Measurements from ENCODE around the gene SPPL3. TPM values are rescaled to one million over a fixed set of nuclear protein-coding genes. Genes with fewer than 3 reads are reported as not detected.
"Not testable (repeated sequence)": the region's sequence is repeated elsewhere in the genome, so short reads cannot be mapped to it uniquely, and the experiment has no call there.

Gene SPPL3
- total and polyA plus RNA-seq, 5 experiments from 2014 or later, result 23.3 to 56.2 (median 37.3) TPM

DNA sequence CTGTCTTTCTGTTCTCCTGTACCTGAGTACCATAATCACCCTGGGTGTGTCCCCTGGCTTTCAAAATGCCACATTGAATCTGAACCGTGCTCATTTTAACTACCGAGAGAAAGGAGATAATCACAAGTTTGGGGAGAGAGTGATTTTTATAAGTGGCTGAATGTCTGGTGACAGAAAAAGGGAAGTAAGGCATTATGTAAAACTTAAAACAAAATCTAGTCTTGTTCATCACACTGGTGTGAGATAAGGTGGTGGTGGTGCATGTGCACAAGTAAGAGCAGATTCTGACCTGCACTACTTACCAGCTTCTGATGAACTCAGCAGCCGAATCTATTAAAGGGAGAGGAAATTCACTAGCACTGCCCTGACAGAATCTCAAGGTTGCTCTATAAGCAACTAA lies 56.3 kb downstream of the SPPL3 start:
- Mint-ChIP-seq H3K27me3 (no peaks in the 10 kb centered on the region), H3K27ac (peak overlapping the region in 2 of 10 donors; percentile 42 to 81), H3K36me3 (peaks cover 0 to 5% (median 0%) of the 10 kb centered on the region in 3 donors), H3K4me1 (peaks cover 29 to 69% (median 65%) of the 10 kb centered on the region in 4 donors), H3K4me3 (peak overlapping the region in 1 of 10 donors; percentile 43), H3K9me3 (no peaks in the 10 kb centered on the region)
- POLR2A ChIA-PET, result no interaction called here
- DNase-seq (no peak), ATAC-seq (no peak)

GRCh38 chr12:120847392-120847791 lies 56.8 kb downstream of the SPPL3 start:
- DNase-seq, result no peak
- H3K27ac Mint-ChIP-seq, result peak overlapping the region in 3 of 10 donors; percentile 5 to 81 (median 13)
- H3K36me3 Mint-ChIP-seq, result peaks cover 0 to 5% (median 0%) of the 10 kb centered on the region in 3 donors
- no peak for ATAC-seq
- no peak overlapping the region for H3K4me3 Mint-ChIP-seq
- peaks cover 29 to 71% (median 66%) of the 10 kb centered on the region in 4 donors for H3K4me1 Mint-ChIP-seq
- H3K9me3 Mint-ChIP-seq, result no peaks in the 10 kb centered on the region
- POLR2A ChIA-PET, result no interaction called here
- no peaks in the 10 kb centered on the region for H3K27me3 Mint-ChIP-seq

DNA sequence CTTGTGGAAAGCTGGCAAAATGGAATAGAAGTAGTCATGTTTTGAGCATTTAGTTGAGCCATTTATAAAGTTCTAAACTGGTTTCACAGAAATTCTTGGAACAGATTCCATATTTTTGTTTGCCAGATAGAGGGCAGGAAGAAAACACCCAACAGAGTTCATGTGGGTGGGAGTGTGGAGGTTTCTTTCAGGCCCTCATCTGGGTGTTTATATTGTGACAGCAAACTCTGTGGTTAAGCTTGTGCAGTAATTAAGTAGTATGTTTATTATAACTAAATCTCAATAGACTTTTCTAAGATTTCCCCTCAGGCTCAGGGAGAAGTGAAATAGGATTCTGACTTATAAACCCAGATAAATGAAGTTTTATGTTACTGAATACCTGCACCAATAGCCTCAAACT lies 57.4 kb downstream of the SPPL3 start:
- DNase-seq (no peak), ATAC-seq (no peak)
- Mint-ChIP-seq H3K4me3 (no peak overlapping the region), H3K27ac (peak overlapping the region in 4 of 10 donors; percentile 13 to 81 (median 74)), H3K9me3 (no peaks in the 10 kb centered on the region), H3K36me3 (peaks cover 0 to 9% (median 0%) of the 10 kb centered on the region in 3 donors), H3K27me3 (no peaks in the 10 kb centered on the region), H3K4me1 (peaks cover 33 to 71% (median 66%) of the 10 kb centered on the region in 4 donors)
- POLR2A ChIA-PET, result no interaction called here

DNA sequence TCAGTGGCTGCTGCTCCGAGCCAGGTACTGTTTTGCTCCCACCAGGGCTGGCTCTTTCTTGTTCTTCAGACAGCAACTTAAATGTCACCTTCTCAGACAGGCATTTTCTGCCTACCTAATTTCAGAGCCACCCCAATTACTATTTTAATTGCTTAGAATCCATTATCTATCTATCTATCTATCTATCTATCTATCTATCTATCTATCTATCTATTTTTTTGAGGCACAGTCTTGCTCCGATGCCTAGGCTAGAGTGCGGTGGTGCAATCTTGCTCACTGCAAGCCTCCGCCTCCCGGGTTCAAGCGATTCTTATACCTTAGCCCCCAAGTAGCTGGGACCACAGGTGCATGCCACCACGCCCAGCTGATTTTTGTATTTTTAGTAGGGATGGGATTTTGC lies 58.5 kb downstream of the SPPL3 start:
- Mint-ChIP-seq H3K4me1 (peaks cover 25 to 61% (median 58%) of the 10 kb centered on the region in 4 donors), H3K4me3 (no peak overlapping the region), H3K27me3 (no peaks in the 10 kb centered on the region), H3K27ac (peak overlapping the region in 3 of 10 donors; percentile 31 to 84 (median 35)), H3K36me3 (peaks cover 0 to 17% (median 2%) of the 10 kb centered on the region in 3 donors), H3K9me3 (no peaks in the 10 kb centered on the region)
- POLR2A ChIA-PET, result no interaction called here
- ATAC-seq (no peak), DNase-seq (no peak)

DNA sequence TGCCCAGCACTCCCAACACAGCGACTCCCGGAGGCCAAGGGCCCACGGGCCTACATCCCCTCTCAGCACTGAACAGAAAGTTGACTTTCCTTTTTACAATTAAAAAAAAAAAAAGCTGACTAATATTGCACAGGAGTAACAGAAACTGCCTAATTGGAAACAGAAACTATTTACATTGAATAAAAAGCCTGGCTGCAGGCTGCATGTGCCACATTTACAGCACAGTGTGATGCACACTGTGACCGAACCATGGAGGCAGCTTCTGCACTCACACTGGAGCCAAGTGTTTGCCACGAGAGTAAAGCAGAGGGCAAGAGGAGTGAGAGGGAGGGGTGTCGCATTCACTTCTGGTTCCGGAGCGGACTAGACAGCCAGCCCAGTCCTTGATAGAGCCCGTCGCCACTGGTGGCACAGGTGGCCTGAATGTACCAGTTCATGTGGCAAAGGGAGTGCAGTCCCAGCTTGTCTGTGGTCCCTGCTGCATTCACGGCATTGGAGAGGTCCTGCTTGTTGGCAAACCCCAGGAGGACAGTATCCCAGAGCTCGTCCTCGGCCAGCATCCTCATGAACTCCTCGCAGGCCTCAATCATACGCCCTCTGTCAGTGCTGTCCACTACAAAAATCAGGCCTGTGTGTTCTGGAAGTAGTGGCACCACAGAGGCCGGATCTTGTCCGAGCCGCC lies 59.2 kb downstream of the SPPL3 start:
- peak overlapping the region in 4 of 10 donors; percentile 16 to 63 (median 36) for H3K27ac Mint-ChIP-seq
- no peak overlapping the region for H3K4me3 Mint-ChIP-seq
- no peaks in the 10 kb centered on the region for H3K27me3 Mint-ChIP-seq
- no peaks in the 10 kb centered on the region for H3K9me3 Mint-ChIP-seq
- POLR2A ChIA-PET, result interaction anchor here (0.6 kb wide), 1 partner anchor 10 kb away, joined by 4 read pairs; no protein-coding TSS in a partner anchor
- ATAC-seq (no peak), DNase-seq (no peak)
- peaks cover 0 to 21% (median 5%) of the 10 kb centered on the region in 3 donors for H3K36me3 Mint-ChIP-seq
- H3K4me1 Mint-ChIP-seq, result peaks cover 22 to 58% (median 57%) of the 10 kb centered on the region in 4 donors

- no peaks in the 10 kb centered on the region for H3K27me3 Mint-ChIP-seq
- H3K36me3 Mint-ChIP-seq, result peaks cover 0 to 21% (median 5%) of the 10 kb centered on the region in 3 donors
- H3K27ac Mint-ChIP-seq, result peak overlapping the region in 5 of 10 donors; percentile 22 to 52 (median 32)
- H3K4me1 Mint-ChIP-seq, result peaks cover 22 to 58% (median 52%) of the 10 kb centered on the region in 4 donors
- H3K9me3 Mint-ChIP-seq, result no peaks in the 10 kb centered on the region
- ATAC-seq (no peak), DNase-seq (no peak)
- no peak overlapping the region for H3K4me3 Mint-ChIP-seq
- POLR2A ChIA-PET, result no interaction called here
Observed at GRCh38 chr12:120844297-120844696, 59.9 kb downstream of the SPPL3 start.

GRCh38 chr12:120843472-120843871 lies 60.7 kb downstream of the SPPL3 start:
- no peak for ATAC-seq
- Mint-ChIP-seq H3K9me3 (no peaks in the 10 kb centered on the region), H3K4me1 (peaks cover 22 to 60% (median 45%) of the 10 kb centered on the region in 4 donors), H3K27me3 (no peaks in the 10 kb centered on the region), H3K27ac (peak overlapping the region in 4 of 10 donors; percentile 2 to 46 (median 35)), H3K36me3 (peaks cover 0 to 21% (median 5%) of the 10 kb centered on the region in 3 donors), H3K4me3 (no peak overlapping the region)
- DNase-seq, result no peak
- POLR2A ChIA-PET, result no interaction called here

DNA sequence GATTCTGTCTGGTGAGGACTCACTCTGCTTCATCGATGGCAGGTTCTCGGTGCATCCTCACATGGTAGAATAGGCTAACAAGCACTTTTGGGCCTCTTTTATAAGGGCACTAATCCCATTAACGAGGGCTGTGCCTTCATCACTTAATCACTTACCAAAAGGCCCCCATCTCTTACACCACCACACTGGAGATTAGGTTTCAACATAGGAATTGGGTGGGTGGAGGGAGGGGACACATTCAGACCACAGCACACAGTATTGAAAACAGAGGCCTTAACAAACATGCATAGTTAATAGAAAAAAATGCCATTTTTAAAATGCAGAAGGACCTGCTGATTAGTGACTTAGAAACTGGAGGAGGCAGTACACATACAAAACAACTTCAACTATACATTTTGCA lies 61.6 kb downstream of the SPPL3 start:
- H3K4me3 Mint-ChIP-seq, result no peak overlapping the region
- H3K4me1 Mint-ChIP-seq, result peaks cover 17 to 59% (median 44%) of the 10 kb centered on the region in 4 donors
- ATAC-seq, result no peak
- peak overlapping the region in 1 of 10 donors; percentile 18 for H3K27ac Mint-ChIP-seq
- no peaks in the 10 kb centered on the region for H3K27me3 Mint-ChIP-seq
- POLR2A ChIA-PET, result no interaction called here
- H3K36me3 Mint-ChIP-seq, result peaks cover 0 to 21% (median 5%) of the 10 kb centered on the region in 3 donors
- DNase-seq, result no peak
- no peaks in the 10 kb centered on the region for H3K9me3 Mint-ChIP-seq

GRCh38 chr12:120841525-120841924 lies 62.6 kb downstream of the SPPL3 start:
- ATAC-seq (no peak), DNase-seq (no peak)
- Mint-ChIP-seq H3K4me3 (no peak overlapping the region), H3K4me1 (peaks cover 15 to 52% (median 48%) of the 10 kb centered on the region in 4 donors), H3K9me3 (no peaks in the 10 kb centered on the region), H3K36me3 (peaks cover 0 to 21% (median 5%) of the 10 kb centered on the region in 3 donors), H3K27ac (no peak overlapping the region), H3K27me3 (no peaks in the 10 kb centered on the region)
- POLR2A ChIA-PET, result no interaction called here

GRCh38 chr12:120839503-120839902 lies 64.7 kb downstream of the SPPL3 start:
- Mint-ChIP-seq H3K4me3 (no peak overlapping the region), H3K27me3 (no peaks in the 10 kb centered on the region), H3K36me3 (peaks cover 0 to 19% (median 5%) of the 10 kb centered on the region in 3 donors), H3K4me1 (peaks cover 30 to 63% (median 58%) of the 10 kb centered on the region in 4 donors), H3K27ac (no peak overlapping the region), H3K9me3 (no peaks in the 10 kb centered on the region)
- ATAC-seq (no peak), DNase-seq (no peak)
- POLR2A ChIA-PET, result interaction anchor here (1.3 kb wide), 1 partner anchor 14 kb away, joined by 4 read pairs; no protein-coding TSS in a partner anchor

- Mint-ChIP-seq H3K4me1 (peaks cover 26 to 64% (median 59%) of the 10 kb centered on the region in 4 donors), H3K36me3 (peaks cover 0 to 19% (median 5%) of the 10 kb centered on the region in 3 donors)
- H3K9me3 Mint-ChIP-seq, H3K27ac Mint-ChIP-seq, POLR2A ChIA-PET, H3K27me3 Mint-ChIP-seq, DNase-seq, H3K4me3 Mint-ChIP-seq, ATAC-seq: not testable (repeated sequence)
Observed at GRCh38 chr12:120838629-120839383, 65.4 kb downstream of the SPPL3 start.

DNA sequence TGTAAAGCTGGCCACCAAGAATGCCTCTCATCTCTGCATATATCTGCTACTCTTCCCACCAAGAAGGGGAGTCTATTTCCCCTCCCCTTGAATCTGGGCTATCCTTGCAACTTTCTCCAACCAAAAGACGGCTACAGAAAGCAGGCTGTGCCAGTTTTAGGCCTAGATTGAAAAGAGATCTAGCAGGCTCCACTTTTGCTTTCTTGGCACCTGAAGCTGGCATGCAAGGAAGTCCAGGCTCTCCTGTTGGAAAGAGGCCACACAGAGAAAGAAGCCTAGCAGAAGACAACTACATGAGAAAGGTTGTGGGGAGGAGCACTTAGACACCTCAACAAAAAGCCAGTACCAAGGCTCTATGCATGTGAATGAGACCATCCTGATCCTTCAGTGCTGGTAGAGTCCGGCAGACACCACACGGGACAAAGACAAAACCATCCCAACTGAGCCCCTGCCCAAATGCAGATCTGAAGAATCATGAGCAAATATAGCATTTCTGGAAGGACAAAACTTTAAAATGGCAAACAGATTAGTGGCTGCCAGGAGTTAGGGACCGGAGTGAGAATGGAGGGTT lies 68.0 kb downstream of the SPPL3 start:
- Mint-ChIP-seq H3K9me3 (no peaks in the 10 kb centered on the region), H3K4me3 (peak overlapping the region in 8 of 10 donors; percentile 3 to 56 (median 34)), H3K4me1 (peaks cover 21 to 68% (median 62%) of the 10 kb centered on the region in 4 donors), H3K27me3 (no peaks in the 10 kb centered on the region), H3K36me3 (peaks cover 0 to 7% (median 4%) of the 10 kb centered on the region in 3 donors), H3K27ac (peak overlapping the region in 7 of 10 donors; percentile 10 to 71 (median 51))
- POLR2A ChIA-PET, result interaction anchor here (0.5 kb wide), 1 partner anchor 886 kb away, joined by 3 read pairs; no protein-coding TSS in a partner anchor
- ATAC-seq (peak in 1 of 2 donors; percentile 12), DNase-seq (no peak)
